ENCODE results near the gene MFNG. TPM values are rescaled to one million over a fixed set of nuclear protein-coding genes. Genes with fewer than 3 reads are reported as not detected.
A peak's percentile ranks its signal among the peaks of the same experiment; 100 is the strongest.

MFNG gene
- total RNA-seq, 1 donor from 2014 or later, result 2.3 TPM

- TF ChIP-seq EZH2 (IDR thresholded peaks at IDR 0.05), result no peak
- no peak for TF ChIP-seq CTCF (IDR thresholded peaks at IDR 0.05)
- no peak for TF ChIP-seq EZH2phosphoT487 (IDR thresholded peaks at IDR 0.05)
- Mint-ChIP-seq H3K27me3 (ENCODE audit: insufficient read depth, low read depth) (peaks cover 18% of the 10 kb centered on the region), H3K27ac (peak overlapping the region; percentile 37), H3K36me3 (no peaks in the 10 kb centered on the region), H3K4me1 (peaks cover 26% of the 10 kb centered on the region), H3K4me3 (no peak overlapping the region), H3K9me3 (peaks cover 2% of the 10 kb centered on the region)
- no peaks in the 10 kb centered on the region for H3F3A ChIP-seq (ENCODE audit: low read depth)
- H3K4me1 ChIP-seq, result peaks cover 7% of the 10 kb centered on the region
- no peak overlapping the region for H3K27ac ChIP-seq
- no peaks in the 10 kb centered on the region for H3K36me3 ChIP-seq
- peak overlapping the region; percentile 20 for H3K4me2 ChIP-seq
- H3K9ac ChIP-seq, result no peak overlapping the region
- peaks cover 8% of the 10 kb centered on the region for H3K27me3 ChIP-seq
- H2AFZ ChIP-seq (replicated peaks), result no peak overlapping the region
- DNase-seq (ENCODE audit: low spot score), result peak; percentile 75
- no peak overlapping the region for H3K4me3 ChIP-seq
- peaks cover 3% of the 10 kb centered on the region for H4K20me1 ChIP-seq (ENCODE audit: low read depth)
- no peaks in the 10 kb centered on the region for H3K9me3 ChIP-seq (ENCODE audit: low read depth)
- no peaks in the 10 kb centered on the region for H3K79me2 ChIP-seq (ENCODE audit: low read depth)
These were observed 30.3 kb downstream of the MFNG start for GRCh38 chr22:37455896-37456295.

GRCh38 chr22:37454857-37455686 is 31.1 kb downstream of the MFNG start:
- H3K4me1 Mint-ChIP-seq, result peaks cover 28% of the 10 kb centered on the region
- Histone ChIP-seq H3K9me3 (ENCODE audit: low read depth) (no peaks in the 10 kb centered on the region), H3K27ac (no peak overlapping the region), H3K4me1 (peaks cover 7% of the 10 kb centered on the region), H3K36me3 (no peaks in the 10 kb centered on the region), H3K4me3 (no peak overlapping the region), H3K4me2 (no peak overlapping the region), H3K27me3 (peaks cover 8% of the 10 kb centered on the region), H3F3A (ENCODE audit: low read depth) (no peaks in the 10 kb centered on the region), H3K79me2 (ENCODE audit: low read depth) (no peaks in the 10 kb centered on the region), H4K20me1 (ENCODE audit: low read depth) (peaks cover 3% of the 10 kb centered on the region), H3K9ac (no peak overlapping the region), H2AFZ (replicated peaks) (no peak overlapping the region)
- no peak for TF ChIP-seq EZH2phosphoT487 (IDR thresholded peaks at IDR 0.05)
- TF ChIP-seq CTCF (IDR thresholded peaks at IDR 0.05), result no peak
- no peak for TF ChIP-seq EZH2 (IDR thresholded peaks at IDR 0.05)
- peaks cover 16% of the 10 kb centered on the region for H3K27me3 Mint-ChIP-seq (ENCODE audit: insufficient read depth, low read depth)
- H3K36me3 Mint-ChIP-seq, result no peaks in the 10 kb centered on the region
- H3K4me3 Mint-ChIP-seq, result no peak overlapping the region
- H3K27ac Mint-ChIP-seq, result peak overlapping the region; percentile 65
- DNase-seq (ENCODE audit: low spot score), result no peak
- peaks cover 2% of the 10 kb centered on the region for H3K9me3 Mint-ChIP-seq

DNA sequence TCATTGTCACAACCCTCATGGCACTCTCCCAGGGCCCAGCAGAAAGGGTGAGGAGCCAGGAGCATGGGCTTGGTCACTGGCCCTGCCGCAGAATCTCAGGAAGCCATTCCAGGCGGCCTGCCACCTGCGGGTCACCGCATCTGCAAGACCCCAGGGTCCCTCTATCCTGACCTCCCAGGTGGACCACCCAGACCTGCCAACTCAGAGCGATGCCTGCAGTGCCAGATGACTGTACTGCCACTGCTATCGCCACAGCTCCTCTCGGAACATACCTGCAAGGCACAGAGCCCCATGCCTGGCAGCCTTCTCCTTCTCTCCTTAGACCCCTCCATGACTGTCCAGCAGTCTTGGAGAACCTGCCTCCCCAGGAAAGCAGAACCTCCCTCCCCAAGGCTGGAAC is 32.5 kb downstream of the MFNG start:
- Histone ChIP-seq H3K9ac (no peak overlapping the region), H4K20me1 (ENCODE audit: low read depth) (peaks cover 3% of the 10 kb centered on the region), H3K27me3 (peaks cover 8% of the 10 kb centered on the region), H3K9me3 (ENCODE audit: low read depth) (no peaks in the 10 kb centered on the region), H3K27ac (no peak overlapping the region), H3K36me3 (no peaks in the 10 kb centered on the region), H3K79me2 (ENCODE audit: low read depth) (no peaks in the 10 kb centered on the region), H3K4me3 (no peak overlapping the region), H3F3A (ENCODE audit: low read depth) (no peaks in the 10 kb centered on the region), H3K4me1 (peaks cover 7% of the 10 kb centered on the region), H3K4me2 (no peak overlapping the region), H2AFZ (replicated peaks) (no peak overlapping the region)
- Mint-ChIP-seq H3K9me3 (peaks cover 2% of the 10 kb centered on the region), H3K27ac (peak overlapping the region; percentile 17), H3K36me3 (no peaks in the 10 kb centered on the region), H3K4me1 (peaks cover 31% of the 10 kb centered on the region), H3K4me3 (no peak overlapping the region), H3K27me3 (ENCODE audit: insufficient read depth, low read depth) (peaks cover 16% of the 10 kb centered on the region)
- no peak for TF ChIP-seq CTCF (IDR thresholded peaks at IDR 0.05)
- no peak for TF ChIP-seq EZH2phosphoT487 (IDR thresholded peaks at IDR 0.05)
- TF ChIP-seq EZH2 (IDR thresholded peaks at IDR 0.05), result no peak
- no peak for DNase-seq (ENCODE audit: low spot score)

Measured in neural progenitor cell (in vitro differentiated cells).